ENCODE data around the gene CDK5RAP3. TPM values are rescaled to one million over a fixed set of nuclear protein-coding genes. Genes with fewer than 3 reads are reported as not detected.

CDK5RAP3 gene
- total RNA-seq, 1 experiment from 2014 or later, result 128 TPM

DNA sequence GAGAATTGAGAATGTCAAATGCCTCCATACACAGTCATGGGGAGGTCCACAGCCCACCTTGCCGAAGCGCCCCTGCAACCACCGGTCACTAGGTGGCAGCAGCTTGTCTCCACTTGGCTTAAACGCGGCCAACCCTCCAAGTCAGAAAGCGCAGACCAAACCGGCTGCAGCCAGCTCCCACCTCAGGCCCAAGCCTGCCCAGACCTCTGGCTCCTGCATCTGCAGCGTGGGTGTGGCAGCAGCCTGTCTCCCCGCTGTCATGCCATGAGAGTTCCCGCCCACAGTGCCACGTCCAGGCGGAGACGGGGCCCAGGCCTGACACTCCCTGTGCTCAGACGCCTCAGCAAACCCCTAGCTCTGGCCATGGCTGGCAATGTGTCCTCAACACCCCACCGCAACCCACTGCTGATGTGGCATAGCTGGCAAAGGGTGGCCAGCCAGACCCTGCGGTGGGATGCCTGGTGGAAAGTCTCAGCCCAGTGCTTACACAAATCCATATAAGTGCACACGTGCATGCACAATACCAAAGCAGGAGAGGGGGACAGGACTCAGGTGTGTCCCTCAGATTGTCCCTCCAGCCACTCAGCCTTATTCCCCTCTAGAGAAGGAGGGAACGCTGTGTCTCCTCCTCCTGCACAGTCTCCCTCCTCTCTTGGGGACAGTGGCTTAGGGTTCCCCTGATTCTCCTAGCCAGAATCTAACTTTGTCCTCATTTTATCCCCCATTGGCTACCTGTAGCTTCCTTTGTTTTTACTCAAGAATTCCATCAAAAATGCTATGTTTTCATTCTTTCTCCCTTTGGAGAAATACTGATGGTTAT is 55.8 kb downstream of the CDK5RAP3 start:
- peak; percentile 95 for DNase-seq (ENCODE audit: low spot score)
- POLR2A ChIA-PET, result interaction anchor here (0.6 to 2.4 kb wide), 7 partner anchors 9 to 51 kb away, joined by 3 to 22 read pairs (median 4); partner anchors contain the start of gene NFE2L1
- Mint-ChIP-seq H3K9me3 (no peaks in the 10 kb centered on the region), H3K4me1 (peaks cover 25% of the 10 kb centered on the region), H3K36me3 (no peaks in the 10 kb centered on the region), H3K4me3 (peak overlapping the region; percentile 74; the same call in 1 of the 2 replicates), H3K27ac (no peak overlapping the region), H3K27me3 (ENCODE audit: low read depth) (peaks cover 45% of the 10 kb centered on the region)
- ATAC-seq, result peak; percentile 44
- CTCF ChIA-PET, result interaction anchor here (0.6 to 3.8 kb wide), 54 partner anchors 9 to 598 kb away, joined by 3 to 108 read pairs (median 4); partner anchors contain the start of genes CBX1, CDK5RAP3, COPZ2 and NFE2L1
- TF ChIP-seq, protein P1, sequence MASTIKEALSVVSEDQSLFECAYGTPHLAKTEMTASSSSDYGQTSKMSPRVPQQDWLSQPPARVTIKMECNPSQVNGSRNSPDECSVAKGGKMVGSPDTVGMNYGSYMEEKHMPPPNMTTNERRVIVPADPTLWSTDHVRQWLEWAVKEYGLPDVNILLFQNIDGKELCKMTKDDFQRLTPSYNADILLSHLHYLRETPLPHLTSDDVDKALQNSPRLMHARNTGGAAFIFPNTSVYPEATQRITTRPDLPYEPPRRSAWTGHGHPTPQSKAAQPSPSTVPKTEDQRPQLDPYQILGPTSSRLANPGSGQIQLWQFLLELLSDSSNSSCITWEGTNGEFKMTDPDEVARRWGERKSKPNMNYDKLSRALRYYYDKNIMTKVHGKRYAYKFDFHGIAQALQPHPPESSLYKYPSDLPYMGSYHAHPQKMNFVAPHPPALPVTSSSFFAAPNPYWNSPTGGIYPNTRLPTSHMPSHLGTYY (CRISPR knock-in tag; IDR thresholded peaks at IDR 0.05), result no peak
- TF ChIP-seq, protein P2, sequence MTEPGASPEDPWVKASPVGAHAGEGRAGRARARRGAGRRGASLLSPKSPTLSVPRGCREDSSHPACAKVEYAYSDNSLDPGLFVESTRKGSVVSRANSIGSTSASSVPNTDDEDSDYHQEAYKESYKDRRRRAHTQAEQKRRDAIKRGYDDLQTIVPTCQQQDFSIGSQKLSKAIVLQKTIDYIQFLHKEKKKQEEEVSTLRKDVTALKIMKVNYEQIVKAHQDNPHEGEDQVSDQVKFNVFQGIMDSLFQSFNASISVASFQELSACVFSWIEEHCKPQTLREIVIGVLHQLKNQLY (CRISPR knock-in tag; IDR thresholded peaks at IDR 0.05), result no peak
- TF ChIP-seq, protein P3, sequence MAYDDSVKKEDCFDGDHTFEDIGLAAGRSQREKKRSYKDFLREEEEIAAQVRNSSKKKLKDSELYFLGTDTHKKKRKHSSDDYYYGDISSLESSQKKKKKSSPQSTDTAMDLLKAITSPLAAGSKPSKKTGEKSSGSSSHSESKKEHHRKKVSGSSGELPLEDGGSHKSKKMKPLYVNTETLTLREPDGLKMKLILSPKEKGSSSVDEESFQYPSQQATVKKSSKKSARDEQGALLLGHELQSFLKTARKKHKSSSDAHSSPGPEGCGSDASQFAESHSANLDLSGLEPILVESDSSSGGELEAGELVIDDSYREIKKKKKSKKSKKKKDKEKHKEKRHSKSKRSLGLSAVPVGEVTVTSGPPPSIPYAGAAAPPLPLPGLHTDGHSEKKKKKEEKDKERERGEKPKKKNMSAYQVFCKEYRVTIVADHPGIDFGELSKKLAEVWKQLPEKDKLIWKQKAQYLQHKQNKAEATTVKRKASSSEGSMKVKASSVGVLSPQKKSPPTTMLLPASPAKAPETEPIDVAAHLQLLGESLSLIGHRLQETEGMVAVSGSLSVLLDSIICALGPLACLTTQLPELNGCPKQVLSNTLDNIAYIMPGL (CRISPR knock-in tag; IDR thresholded peaks at IDR 0.05), result peak; percentile 45; the same call in 1 of the 2 replicates
- 0 out of 2 replicates have a peak, but pooled peaks have one; percentile 57 for TF ChIP-seq MYBL2 (CRISPR knock-in tag; IDR thresholded peaks at IDR 0.05)
- TF ChIP-seq, protein P4, sequence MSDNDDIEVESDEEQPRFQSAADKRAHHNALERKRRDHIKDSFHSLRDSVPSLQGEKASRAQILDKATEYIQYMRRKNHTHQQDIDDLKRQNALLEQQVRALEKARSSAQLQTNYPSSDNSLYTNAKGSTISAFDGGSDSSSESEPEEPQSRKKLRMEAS (CRISPR knock-in tag; IDR thresholded peaks at IDR 0.05), result no peak; the same call in 1 of the 2 replicates
- TF ChIP-seq HMGA2 (CRISPR knock-in tag; IDR thresholded peaks at IDR 0.05), result no peak
- no peak for TF ChIP-seq RORB (CRISPR knock-in tag; IDR thresholded peaks at IDR 0.05)
- TF ChIP-seq, protein P5, sequence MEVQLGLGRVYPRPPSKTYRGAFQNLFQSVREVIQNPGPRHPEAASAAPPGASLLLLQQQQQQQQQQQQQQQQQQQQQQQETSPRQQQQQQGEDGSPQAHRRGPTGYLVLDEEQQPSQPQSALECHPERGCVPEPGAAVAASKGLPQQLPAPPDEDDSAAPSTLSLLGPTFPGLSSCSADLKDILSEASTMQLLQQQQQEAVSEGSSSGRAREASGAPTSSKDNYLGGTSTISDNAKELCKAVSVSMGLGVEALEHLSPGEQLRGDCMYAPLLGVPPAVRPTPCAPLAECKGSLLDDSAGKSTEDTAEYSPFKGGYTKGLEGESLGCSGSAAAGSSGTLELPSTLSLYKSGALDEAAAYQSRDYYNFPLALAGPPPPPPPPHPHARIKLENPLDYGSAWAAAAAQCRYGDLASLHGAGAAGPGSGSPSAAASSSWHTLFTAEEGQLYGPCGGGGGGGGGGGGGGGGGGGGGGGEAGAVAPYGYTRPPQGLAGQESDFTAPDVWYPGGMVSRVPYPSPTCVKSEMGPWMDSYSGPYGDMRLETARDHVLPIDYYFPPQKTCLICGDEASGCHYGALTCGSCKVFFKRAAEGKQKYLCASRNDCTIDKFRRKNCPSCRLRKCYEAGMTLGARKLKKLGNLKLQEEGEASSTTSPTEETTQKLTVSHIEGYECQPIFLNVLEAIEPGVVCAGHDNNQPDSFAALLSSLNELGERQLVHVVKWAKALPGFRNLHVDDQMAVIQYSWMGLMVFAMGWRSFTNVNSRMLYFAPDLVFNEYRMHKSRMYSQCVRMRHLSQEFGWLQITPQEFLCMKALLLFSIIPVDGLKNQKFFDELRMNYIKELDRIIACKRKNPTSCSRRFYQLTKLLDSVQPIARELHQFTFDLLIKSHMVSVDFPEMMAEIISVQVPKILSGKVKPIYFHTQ (CRISPR knock-in tag; IDR thresholded peaks at IDR 0.05), result no peak
- TF ChIP-seq, protein P6, sequence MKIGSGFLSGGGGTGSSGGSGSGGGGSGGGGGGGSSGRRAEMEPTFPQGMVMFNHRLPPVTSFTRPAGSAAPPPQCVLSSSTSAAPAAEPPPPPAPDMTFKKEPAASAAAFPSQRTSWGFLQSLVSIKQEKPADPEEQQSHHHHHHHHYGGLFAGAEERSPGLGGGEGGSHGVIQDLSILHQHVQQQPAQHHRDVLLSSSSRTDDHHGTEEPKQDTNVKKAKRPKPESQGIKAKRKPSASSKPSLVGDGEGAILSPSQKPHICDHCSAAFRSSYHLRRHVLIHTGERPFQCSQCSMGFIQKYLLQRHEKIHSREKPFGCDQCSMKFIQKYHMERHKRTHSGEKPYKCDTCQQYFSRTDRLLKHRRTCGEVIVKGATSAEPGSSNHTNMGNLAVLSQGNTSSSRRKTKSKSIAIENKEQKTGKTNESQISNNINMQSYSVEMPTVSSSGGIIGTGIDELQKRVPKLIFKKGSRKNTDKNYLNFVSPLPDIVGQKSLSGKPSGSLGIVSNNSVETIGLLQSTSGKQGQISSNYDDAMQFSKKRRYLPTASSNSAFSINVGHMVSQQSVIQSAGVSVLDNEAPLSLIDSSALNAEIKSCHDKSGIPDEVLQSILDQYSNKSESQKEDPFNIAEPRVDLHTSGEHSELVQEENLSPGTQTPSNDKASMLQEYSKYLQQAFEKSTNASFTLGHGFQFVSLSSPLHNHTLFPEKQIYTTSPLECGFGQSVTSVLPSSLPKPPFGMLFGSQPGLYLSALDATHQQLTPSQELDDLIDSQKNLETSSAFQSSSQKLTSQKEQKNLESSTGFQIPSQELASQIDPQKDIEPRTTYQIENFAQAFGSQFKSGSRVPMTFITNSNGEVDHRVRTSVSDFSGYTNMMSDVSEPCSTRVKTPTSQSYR (CRISPR knock-in tag; IDR thresholded peaks at IDR 0.05), result no peak
- TF ChIP-seq, protein P7, sequence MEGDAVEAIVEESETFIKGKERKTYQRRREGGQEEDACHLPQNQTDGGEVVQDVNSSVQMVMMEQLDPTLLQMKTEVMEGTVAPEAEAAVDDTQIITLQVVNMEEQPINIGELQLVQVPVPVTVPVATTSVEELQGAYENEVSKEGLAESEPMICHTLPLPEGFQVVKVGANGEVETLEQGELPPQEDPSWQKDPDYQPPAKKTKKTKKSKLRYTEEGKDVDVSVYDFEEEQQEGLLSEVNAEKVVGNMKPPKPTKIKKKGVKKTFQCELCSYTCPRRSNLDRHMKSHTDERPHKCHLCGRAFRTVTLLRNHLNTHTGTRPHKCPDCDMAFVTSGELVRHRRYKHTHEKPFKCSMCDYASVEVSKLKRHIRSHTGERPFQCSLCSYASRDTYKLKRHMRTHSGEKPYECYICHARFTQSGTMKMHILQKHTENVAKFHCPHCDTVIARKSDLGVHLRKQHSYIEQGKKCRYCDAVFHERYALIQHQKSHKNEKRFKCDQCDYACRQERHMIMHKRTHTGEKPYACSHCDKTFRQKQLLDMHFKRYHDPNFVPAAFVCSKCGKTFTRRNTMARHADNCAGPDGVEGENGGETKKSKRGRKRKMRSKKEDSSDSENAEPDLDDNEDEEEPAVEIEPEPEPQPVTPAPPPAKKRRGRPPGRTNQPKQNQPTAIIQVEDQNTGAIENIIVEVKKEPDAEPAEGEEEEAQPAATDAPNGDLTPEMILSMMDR (IDR thresholded peaks at IDR 0.05), result peak; percentile 68
- TF ChIP-seq ZNF219 (CRISPR knock-in tag; IDR thresholded peaks at IDR 0.05; ENCODE audit: borderline replicate concordance), result no peak
- TF ChIP-seq SP1 (CRISPR knock-in tag; conservative IDR thresholded peaks at IDR 0.05), result peak; percentile 60; the same call in 1 of the 2 replicates
- no peak for TF ChIP-seq JUN (CRISPR knock-in tag; IDR thresholded peaks at IDR 0.05)
- no peak for TF ChIP-seq TCF7 (CRISPR knock-in tag; IDR thresholded peaks at IDR 0.05; ENCODE audit: low read depth)
- TF ChIP-seq MXD4 (CRISPR knock-in tag; IDR thresholded peaks at IDR 0.05; ENCODE audit: borderline replicate concordance), result no peak
- TF ChIP-seq ATF1 (CRISPR knock-in tag; IDR thresholded peaks at IDR 0.05), result no peak
- TF ChIP-seq, protein P8, sequence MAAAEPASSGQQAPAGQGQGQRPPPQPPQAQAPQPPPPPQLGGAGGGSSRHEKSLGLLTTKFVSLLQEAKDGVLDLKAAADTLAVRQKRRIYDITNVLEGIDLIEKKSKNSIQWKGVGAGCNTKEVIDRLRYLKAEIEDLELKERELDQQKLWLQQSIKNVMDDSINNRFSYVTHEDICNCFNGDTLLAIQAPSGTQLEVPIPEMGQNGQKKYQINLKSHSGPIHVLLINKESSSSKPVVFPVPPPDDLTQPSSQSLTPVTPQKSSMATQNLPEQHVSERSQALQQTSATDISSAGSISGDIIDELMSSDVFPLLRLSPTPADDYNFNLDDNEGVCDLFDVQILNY (CRISPR knock-in tag; IDR thresholded peaks at IDR 0.05), result no peak
- TF ChIP-seq OVOL2 (CRISPR knock-in tag; IDR thresholded peaks at IDR 0.05; ENCODE audit: borderline replicate concordance), result no peak
- TF ChIP-seq TEAD4 (CRISPR knock-in tag; IDR thresholded peaks at IDR 0.05), result no peak
- TF ChIP-seq NR1H2 (CRISPR knock-in tag; IDR thresholded peaks at IDR 0.05), result no peak
- TF ChIP-seq, protein P9, sequence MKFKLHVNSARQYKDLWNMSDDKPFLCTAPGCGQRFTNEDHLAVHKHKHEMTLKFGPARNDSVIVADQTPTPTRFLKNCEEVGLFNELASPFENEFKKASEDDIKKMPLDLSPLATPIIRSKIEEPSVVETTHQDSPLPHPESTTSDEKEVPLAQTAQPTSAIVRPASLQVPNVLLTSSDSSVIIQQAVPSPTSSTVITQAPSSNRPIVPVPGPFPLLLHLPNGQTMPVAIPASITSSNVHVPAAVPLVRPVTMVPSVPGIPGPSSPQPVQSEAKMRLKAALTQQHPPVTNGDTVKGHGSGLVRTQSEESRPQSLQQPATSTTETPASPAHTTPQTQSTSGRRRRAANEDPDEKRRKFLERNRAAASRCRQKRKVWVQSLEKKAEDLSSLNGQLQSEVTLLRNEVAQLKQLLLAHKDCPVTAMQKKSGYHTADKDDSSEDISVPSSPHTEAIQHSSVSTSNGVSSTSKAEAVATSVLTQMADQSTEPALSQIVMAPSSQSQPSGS (CRISPR knock-in tag; IDR thresholded peaks at IDR 0.05; ENCODE audit: borderline replicate concordance, low read depth), result no peak

Measured in WTC11 (cell line).